PC-9 (cell line): ENCODE measurements around the gene CRHR2.

Experiments used
- EZH2 ChIP-seq: fragments of 200-600 bp; sonication (generic); IDR thresholded peaks from 2 replicates; pipeline ENCODE4 v1.8.0; 2017; ENCODE audit warnings: antibody characterized with exemption, low read depth
- TF ChIP-seq, protein P1 (sequence below): fragments of 200-600 bp; sonication (generic); conservative IDR thresholded peaks from 2 replicates; pipeline ENCODE4 v1.6.1; 2017; ENCODE audit warnings: mixed run types, antibody characterized with exemption, mild to moderate bottlenecking, moderate library complexity

DNA sequence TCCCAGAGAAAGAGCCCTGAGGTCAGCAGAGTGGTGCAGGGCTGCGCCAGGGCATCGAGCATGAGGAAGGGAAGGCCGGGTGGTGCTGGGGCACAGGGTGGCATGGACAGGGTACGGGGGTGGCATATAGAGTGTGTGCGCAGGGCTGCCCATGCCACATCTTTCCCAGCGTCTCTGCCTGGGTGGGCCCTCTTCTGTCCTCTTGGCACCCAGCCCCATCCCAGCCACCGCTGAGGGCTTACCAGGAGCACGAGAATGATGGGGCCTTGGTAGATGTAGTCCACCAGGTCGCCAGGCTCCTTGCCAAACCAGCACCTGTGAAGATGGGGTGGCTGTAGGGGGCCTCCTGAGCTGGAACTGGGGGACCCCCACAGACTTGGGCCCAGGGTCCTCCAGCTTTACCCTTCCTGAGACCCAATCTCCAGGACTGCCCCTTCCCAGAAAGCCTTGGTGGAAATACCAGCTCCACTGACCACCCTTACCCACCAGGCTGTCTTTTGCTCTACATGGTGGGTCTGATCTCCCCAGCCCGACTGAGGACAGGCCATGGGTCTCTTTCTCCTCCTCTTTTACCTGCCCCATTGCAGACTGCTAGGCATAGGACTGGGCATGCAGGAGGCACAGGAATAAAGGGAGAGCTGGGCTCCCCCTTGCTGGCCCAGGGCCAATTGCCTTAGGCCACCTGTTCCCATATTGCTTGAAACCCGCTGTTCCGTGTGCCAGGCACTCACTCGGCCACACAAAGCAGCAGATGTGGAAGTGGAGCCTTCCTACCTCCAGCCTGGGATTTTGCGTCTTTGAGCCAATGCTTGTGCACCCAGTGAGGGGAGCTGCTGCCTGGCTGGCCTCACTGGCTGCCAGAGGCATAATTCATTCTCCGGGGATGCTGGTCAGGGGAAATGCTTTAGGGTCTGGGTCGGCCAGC lies 21.7 kb downstream of the CRHR2 start:
- TF ChIP-seq, protein P1, sequence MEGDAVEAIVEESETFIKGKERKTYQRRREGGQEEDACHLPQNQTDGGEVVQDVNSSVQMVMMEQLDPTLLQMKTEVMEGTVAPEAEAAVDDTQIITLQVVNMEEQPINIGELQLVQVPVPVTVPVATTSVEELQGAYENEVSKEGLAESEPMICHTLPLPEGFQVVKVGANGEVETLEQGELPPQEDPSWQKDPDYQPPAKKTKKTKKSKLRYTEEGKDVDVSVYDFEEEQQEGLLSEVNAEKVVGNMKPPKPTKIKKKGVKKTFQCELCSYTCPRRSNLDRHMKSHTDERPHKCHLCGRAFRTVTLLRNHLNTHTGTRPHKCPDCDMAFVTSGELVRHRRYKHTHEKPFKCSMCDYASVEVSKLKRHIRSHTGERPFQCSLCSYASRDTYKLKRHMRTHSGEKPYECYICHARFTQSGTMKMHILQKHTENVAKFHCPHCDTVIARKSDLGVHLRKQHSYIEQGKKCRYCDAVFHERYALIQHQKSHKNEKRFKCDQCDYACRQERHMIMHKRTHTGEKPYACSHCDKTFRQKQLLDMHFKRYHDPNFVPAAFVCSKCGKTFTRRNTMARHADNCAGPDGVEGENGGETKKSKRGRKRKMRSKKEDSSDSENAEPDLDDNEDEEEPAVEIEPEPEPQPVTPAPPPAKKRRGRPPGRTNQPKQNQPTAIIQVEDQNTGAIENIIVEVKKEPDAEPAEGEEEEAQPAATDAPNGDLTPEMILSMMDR: no peak
- no peak for TF ChIP-seq EZH2
